ENCODE data around the gene AP1G2. TPM values are rescaled to one million over a fixed set of nuclear protein-coding genes. Genes with fewer than 3 reads are reported as not detected.
"Not testable (repeated sequence)": the region's sequence is repeated elsewhere in the genome, so short reads cannot be mapped to it uniquely, and the experiment has no call there.

The AP1G2 gene
- polyA plus RNA-seq, 1 of the 3 experiments (the other 2 are of a cell fraction), result 88.3 TPM

DNA sequence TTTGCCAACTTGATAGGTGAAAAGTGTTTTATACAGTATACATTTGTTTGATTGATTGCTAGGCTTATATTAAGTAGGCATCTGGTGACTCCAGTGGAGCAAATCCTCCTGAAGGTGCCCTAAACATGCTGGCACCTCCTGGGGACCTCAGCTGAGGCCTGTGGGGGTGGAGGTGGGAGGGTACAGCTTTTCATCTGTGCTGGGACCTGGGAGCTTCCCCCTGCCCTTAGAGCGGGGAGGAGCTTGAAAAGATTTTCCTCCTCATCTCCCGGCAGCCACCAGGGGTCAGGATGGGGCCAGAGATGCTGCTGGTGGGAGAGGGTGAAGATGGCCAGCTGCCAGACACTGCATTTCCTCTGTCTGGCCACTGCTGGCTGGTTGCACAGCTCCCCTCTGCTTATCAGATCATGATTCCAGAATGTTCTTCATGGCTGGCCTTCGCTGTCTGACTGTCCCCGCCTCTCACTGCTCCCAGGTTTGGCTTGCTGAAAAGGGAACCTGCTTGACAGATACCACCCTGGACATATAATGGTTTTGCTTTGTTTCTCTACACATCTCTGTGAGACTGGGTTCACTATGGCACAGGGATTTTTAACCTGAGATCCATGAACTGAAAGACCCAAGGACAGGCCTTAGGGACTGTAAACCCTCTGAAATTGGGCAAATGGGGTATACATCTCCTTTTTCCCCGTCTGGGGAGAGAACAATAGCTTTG, 21.4 kb upstream of the AP1G2 start (continued):
- TF ChIP-seq, protein P1, sequence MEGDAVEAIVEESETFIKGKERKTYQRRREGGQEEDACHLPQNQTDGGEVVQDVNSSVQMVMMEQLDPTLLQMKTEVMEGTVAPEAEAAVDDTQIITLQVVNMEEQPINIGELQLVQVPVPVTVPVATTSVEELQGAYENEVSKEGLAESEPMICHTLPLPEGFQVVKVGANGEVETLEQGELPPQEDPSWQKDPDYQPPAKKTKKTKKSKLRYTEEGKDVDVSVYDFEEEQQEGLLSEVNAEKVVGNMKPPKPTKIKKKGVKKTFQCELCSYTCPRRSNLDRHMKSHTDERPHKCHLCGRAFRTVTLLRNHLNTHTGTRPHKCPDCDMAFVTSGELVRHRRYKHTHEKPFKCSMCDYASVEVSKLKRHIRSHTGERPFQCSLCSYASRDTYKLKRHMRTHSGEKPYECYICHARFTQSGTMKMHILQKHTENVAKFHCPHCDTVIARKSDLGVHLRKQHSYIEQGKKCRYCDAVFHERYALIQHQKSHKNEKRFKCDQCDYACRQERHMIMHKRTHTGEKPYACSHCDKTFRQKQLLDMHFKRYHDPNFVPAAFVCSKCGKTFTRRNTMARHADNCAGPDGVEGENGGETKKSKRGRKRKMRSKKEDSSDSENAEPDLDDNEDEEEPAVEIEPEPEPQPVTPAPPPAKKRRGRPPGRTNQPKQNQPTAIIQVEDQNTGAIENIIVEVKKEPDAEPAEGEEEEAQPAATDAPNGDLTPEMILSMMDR (IDR thresholded peaks at IDR 0.05), result peak; percentile 84
- TF ChIP-seq JUND (IDR thresholded peaks at IDR 0.05), result no peak
- TF ChIP-seq, protein P2, sequence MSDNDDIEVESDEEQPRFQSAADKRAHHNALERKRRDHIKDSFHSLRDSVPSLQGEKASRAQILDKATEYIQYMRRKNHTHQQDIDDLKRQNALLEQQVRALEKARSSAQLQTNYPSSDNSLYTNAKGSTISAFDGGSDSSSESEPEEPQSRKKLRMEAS (IDR thresholded peaks at IDR 0.05; ENCODE audit: low read depth), result peak; percentile 68
- 0 out of 2 replicates have a peak, but pooled peaks have one; percentile 17 for TF ChIP-seq POLR2AphosphoS5 (IDR thresholded peaks at IDR 0.05; ENCODE audit: low read depth, low read length)
- TF ChIP-seq TAF1 (IDR thresholded peaks at IDR 0.05; ENCODE audit: borderline replicate concordance, low read depth, low read length), result no peak
- TF ChIP-seq, protein P3, sequence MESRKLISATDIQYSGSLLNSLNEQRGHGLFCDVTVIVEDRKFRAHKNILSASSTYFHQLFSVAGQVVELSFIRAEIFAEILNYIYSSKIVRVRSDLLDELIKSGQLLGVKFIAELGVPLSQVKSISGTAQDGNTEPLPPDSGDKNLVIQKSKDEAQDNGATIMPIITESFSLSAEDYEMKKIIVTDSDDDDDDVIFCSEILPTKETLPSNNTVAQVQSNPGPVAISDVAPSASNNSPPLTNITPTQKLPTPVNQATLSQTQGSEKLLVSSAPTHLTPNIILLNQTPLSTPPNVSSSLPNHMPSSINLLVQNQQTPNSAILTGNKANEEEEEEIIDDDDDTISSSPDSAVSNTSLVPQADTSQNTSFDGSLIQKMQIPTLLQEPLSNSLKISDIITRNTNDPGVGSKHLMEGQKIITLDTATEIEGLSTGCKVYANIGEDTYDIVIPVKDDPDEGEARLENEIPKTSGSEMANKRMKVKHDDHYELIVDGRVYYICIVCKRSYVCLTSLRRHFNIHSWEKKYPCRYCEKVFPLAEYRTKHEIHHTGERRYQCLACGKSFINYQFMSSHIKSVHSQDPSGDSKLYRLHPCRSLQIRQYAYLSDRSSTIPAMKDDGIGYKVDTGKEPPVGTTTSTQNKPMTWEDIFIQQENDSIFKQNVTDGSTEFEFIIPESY (IDR thresholded peaks at IDR 0.05; ENCODE audit: borderline replicate concordance, low read depth), result no peak
- no peak for TF ChIP-seq FOSL2 (IDR thresholded peaks at IDR 0.05; ENCODE audit: borderline replicate concordance, low read depth)
- peak; percentile 23; the same call in 1 of the 2 replicates for TF ChIP-seq TCF12 (IDR thresholded peaks at IDR 0.05)
- TF ChIP-seq RAD21 (IDR thresholded peaks at IDR 0.05; ENCODE audit: low read length), result peak; percentile 98
- TF ChIP-seq SIN3A (IDR thresholded peaks at IDR 0.05; ENCODE audit: borderline replicate concordance, low read depth, low read length), result no peak
- no peak for TF ChIP-seq FOXM1 (IDR thresholded peaks at IDR 0.05; ENCODE audit: low read depth)
- peak; percentile 89 for TF ChIP-seq SMC3 (IDR thresholded peaks at IDR 0.05; ENCODE audit: low read depth, low read length)
- no peak; the same call in 1 of the 2 replicates for TF ChIP-seq FOXJ3 (CRISPR knock-in tag; IDR thresholded peaks at IDR 0.05)
- TF ChIP-seq RCOR1 (IDR thresholded peaks at IDR 0.05; ENCODE audit: low read length), result no peak

DNA sequence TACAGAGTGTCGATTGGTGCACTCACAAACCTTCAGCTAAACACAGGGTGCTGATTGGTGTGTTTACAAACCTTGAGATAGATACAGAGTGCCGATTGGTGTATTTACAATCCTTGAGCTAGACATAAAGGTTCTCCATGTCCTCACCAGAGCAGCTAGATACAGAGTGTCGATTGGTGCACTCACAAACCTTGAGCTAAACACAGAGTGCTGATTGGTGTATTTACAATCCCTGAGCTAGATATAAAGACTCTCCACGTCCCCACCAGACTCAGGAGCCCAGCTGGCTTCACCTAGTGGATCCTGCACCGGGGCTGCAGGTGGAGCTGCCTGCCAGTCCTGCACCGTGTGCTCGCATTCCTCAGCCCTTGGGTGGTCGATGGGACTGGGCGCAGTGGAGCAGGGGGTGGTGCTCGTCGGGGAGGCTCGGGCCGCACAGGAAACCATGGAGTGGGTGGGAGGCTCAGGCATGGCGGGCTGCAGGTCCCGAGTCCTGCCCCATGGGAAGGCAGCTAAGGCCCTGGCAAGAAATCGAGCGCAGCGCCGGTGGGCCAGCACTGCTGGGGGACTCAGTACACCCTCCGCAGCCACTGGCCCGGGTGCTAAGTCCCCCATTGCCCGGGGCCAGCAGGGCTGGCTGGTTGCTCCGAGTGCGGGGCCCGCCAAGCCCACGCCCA, 17.1 kb upstream of the AP1G2 start:
- 82% methylated on average over 11 of the region's 26 CpGs for WGBS (ENCODE audit: low lambda C conversion rate)
- POLR2A ChIA-PET, CTCF ChIA-PET: not testable (repeated sequence)

DNA sequence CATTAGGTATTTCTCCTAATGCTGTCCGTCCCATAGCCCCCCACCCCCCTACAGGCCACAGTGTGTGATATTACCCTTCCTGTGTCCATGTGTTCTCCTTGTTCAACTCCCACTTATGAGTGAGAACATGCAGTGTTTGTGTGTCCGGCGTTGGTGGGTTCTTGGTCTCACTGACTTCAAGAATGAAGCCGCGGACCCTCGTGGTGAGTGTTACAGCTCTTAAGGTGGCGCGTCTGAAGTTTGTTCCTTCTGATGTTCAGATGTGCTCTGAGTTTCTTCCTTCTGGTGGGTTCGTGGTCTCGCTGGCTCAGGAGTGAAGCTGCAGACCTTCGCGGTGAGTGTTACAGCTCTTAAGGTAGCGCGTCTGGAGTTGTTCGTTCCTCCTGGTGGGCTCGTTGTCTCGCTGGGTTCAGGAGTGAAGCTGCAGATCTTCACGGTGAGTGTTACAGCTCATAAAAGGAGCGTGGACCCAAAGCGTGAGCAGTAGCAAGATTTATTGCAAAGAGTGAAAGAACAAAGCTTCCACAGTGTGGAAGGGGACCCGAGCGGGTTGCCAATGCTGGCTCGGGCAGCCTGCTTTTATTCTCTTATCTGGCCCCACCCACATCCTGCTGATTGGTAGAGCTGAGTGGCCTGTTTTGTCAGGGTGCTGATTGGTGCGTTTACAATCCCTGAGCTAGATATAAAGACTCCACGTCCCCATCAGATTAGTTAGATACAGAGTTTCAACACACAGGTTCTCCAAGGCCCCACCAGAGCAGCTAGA, 16.4 kb upstream of the AP1G2 start:
- H4K20me1 ChIP-seq (ENCODE audit: insufficient read depth); DNase-seq; H3K9me2 ChIP-seq; POLR2A ChIA-PET; H3K27ac ChIP-seq (ENCODE audit: low read depth in 2 of 2, low read length in 1 of 2); H3K9me3 ChIP-seq; H3K36me3 ChIP-seq (replicated peaks in 1 of 2; ENCODE audit: control insufficient read depth in 1 of 2, insufficient read depth in 2 of 2, low read length in 1 of 2); H3K9ac ChIP-seq; CTCF ChIA-PET; H3K27me3 ChIP-seq (ENCODE audit: insufficient read depth); H3F3A ChIP-seq (replicated peaks; ENCODE audit: insufficient read depth); H3K79me2 ChIP-seq (ENCODE audit: insufficient read depth); H3K4me3 ChIP-seq (ENCODE audit: low read depth in 2 of 2, low read length in 1 of 2); H2AFZ ChIP-seq (ENCODE audit: low read depth); H3K4me2 ChIP-seq: not testable (repeated sequence)
- 79% methylated on average over 25 of the region's 25 CpGs for WGBS (ENCODE audit: low lambda C conversion rate)
- H3K4me1 ChIP-seq (ENCODE audit: control insufficient read depth in 1 of 2, insufficient read depth in 2 of 2, low read depth in 1 of 2, low read length in 1 of 2), result peaks cover 0 to 12% of the 10 kb centered on the region in 2 experiments; a peak in 1 of 4 replicates

More for the DNA sequence above, 17.1 kb upstream of the AP1G2 start:
- H3F3A ChIP-seq (replicated peaks; ENCODE audit: insufficient read depth); H2AFZ ChIP-seq (ENCODE audit: low read depth); H3K27me3 ChIP-seq (ENCODE audit: insufficient read depth); H3K4me2 ChIP-seq; H3K4me3 ChIP-seq (ENCODE audit: low read depth in 2 of 2, low read length in 1 of 2); H3K9ac ChIP-seq; H4K20me1 ChIP-seq (ENCODE audit: insufficient read depth); H3K9me2 ChIP-seq; H3K27ac ChIP-seq (ENCODE audit: low read depth in 2 of 2, low read length in 1 of 2); H3K36me3 ChIP-seq (replicated peaks in 1 of 2; ENCODE audit: control insufficient read depth in 1 of 2, insufficient read depth in 2 of 2, low read length in 1 of 2); H3K79me2 ChIP-seq (ENCODE audit: insufficient read depth); H3K9me3 ChIP-seq; DNase-seq: not testable (repeated sequence)
- peaks cover 6 to 11% of the 10 kb centered on the region in 2 experiments; a peak in 3 of 4 replicates for H3K4me1 ChIP-seq (ENCODE audit: control insufficient read depth in 1 of 2, insufficient read depth in 2 of 2, low read depth in 1 of 2, low read length in 1 of 2)
